Measurements from ENCODE around the gene PIEZO1. TPM values are rescaled to one million over a fixed set of nuclear protein-coding genes. Genes with fewer than 3 reads are reported as not detected.

The PIEZO1 gene
- polyA plus RNA-seq, 1 donor: 92.9 TPM

GRCh38 chr16:88767546-88768070 is 17.4 kb downstream of the PIEZO1 start:
- H3K27ac ChIP-seq (ENCODE audit: low read length): no peak overlapping the region
- no peaks in the 10 kb centered on the region for H3K27me3 ChIP-seq (ENCODE audit: control insufficient read depth, insufficient read depth, low read length)
- peaks cover 6% of the 10 kb centered on the region for H3K9me3 ChIP-seq (ENCODE audit: control insufficient read depth, low read depth, low read length)
- DNase-seq: no peak
- no CpG with 5 or more reads among the region's 12 CpGs for WGBS (ENCODE audit: insufficient coverage, low lambda C conversion rate)
- H3K36me3 ChIP-seq (ENCODE audit: control insufficient read depth, insufficient read depth, low read length): peaks cover 2% of the 10 kb centered on the region
- peaks cover 50% of the 10 kb centered on the region for H3K4me1 ChIP-seq (ENCODE audit: control insufficient read depth, insufficient read depth, low read length)
- H3K4me3 ChIP-seq (ENCODE audit: low read length): no peak overlapping the region

DNA sequence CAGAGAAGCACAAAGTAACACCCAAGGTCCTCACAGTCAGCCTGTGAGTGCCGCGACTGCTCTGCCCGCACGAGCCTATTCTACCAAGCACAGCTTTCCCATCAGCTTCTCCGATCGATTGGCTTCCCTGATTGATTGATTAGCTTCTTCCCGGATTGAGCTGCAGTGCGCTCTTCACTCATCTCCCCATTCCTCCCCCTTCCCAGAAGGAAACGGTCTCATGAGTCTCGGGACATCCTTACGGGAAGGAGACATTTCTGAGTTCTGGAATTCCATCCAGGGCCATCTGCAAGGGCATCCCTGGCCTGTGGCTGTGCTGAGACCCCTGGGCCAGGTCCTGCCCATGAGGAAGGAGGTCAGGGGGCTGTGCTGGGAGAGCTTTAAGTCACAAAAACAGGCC is 18.0 kb downstream of the PIEZO1 start:
- no peak for DNase-seq
- H3K9me3 ChIP-seq (ENCODE audit: control insufficient read depth, low read depth, low read length): peaks cover 6% of the 10 kb centered on the region
- H3K27me3 ChIP-seq (ENCODE audit: control insufficient read depth, insufficient read depth, low read length): no peaks in the 10 kb centered on the region
- H3K4me3 ChIP-seq (ENCODE audit: low read length): no peak overlapping the region
- peaks cover 46% of the 10 kb centered on the region for H3K4me1 ChIP-seq (ENCODE audit: control insufficient read depth, insufficient read depth, low read length)
- H3K27ac ChIP-seq (ENCODE audit: low read length): no peak overlapping the region
- peaks cover 2% of the 10 kb centered on the region for H3K36me3 ChIP-seq (ENCODE audit: control insufficient read depth, insufficient read depth, low read length)
- no CpG with 5 or more reads among the region's 11 CpGs for WGBS (ENCODE audit: insufficient coverage, low lambda C conversion rate)

DNA sequence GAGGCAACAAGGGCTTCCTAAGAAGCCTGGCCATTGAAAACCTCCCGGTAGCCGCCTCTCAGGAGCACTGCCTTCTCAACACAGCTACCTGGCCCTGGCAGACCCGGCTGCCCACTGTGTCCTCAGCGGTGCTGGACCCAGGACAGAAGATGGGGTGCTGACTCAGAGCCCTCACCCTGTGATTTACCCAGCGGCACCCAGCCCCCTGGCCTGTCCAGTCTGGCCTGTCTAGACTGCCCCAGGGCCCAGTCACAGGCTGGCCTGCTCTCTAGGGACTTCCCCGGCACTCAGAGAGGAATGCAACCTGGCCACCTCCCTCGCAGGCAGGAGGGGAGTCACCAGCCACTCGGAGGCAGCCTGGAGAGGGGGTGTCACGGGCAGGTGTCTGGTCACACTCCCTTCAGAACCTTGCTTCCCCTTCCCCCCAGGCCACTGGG is 20.1 kb downstream of the PIEZO1 start:
- H3K27ac ChIP-seq (ENCODE audit: low read length): no peak overlapping the region
- H3K9me3 ChIP-seq (ENCODE audit: control insufficient read depth, low read depth, low read length): peaks cover 3% of the 10 kb centered on the region
- no peak overlapping the region for H3K4me3 ChIP-seq (ENCODE audit: low read length)
- peaks cover 38% of the 10 kb centered on the region for H3K4me1 ChIP-seq (ENCODE audit: control insufficient read depth, insufficient read depth, low read length)
- H3K36me3 ChIP-seq (ENCODE audit: control insufficient read depth, insufficient read depth, low read length): peaks cover 2% of the 10 kb centered on the region
- no peak for DNase-seq
- WGBS (ENCODE audit: insufficient coverage, low lambda C conversion rate): no CpG with 5 or more reads among the region's 9 CpGs
- H3K27me3 ChIP-seq (ENCODE audit: control insufficient read depth, insufficient read depth, low read length): no peaks in the 10 kb centered on the region

DNA sequence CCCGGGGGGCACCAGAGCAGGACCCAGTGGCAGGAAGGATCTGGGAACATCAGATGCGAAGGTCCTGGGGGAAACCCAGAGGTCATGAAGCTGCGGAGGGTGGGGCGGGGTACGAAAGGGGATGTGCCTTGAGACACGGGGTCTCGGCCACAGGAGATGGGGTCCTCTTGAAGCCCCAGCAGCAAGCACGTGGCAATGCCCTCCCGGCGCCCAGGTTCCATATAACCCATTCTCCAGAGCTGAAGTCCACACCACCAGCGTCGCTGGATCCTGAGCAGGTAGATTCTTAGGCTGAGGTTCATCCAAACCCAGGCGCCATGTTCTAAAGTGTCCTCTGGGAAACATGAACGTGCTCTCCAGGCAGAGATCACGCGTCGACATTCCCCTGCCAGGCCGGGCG is 20.9 kb downstream of the PIEZO1 start:
- H3K4me1 ChIP-seq (ENCODE audit: control insufficient read depth, insufficient read depth, low read length): peaks cover 35% of the 10 kb centered on the region

DNA sequence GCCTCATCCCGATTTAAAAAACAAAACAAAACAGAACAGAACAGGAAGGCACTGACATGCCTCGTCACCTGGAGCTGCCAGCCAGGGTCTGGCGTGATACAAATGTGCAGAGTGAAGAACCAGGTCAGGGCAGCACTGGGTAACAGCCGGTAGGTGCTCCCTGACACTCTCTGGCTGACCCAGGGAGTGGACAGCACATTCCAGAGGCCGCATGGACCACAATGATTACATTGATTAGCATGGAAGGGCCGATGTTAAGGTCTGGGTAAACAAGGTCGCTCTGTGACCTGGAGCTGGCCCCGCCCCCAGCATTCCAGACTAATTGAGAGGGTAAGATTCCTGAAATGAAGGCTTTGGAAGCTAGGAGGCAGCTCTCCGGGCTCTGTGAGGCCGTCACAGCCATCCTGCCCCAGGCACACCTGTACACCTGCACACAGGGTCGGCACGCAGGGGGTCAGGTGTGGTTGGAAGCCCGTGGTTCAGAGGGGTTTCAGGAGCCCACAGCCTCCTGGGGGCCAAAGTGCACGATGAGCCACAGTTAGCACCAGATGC is 21.4 kb downstream of the PIEZO1 start:
- Histone ChIP-seq H3K36me3 (ENCODE audit: control insufficient read depth, insufficient read depth, low read length) (peaks cover 6% of the 10 kb centered on the region), H3K27me3 (ENCODE audit: control insufficient read depth, insufficient read depth, low read length) (no peaks in the 10 kb centered on the region), H3K27ac (ENCODE audit: low read length) (no peak overlapping the region), H3K9me3 (ENCODE audit: control insufficient read depth, low read depth, low read length) (peaks cover 8% of the 10 kb centered on the region), H3K4me1 (ENCODE audit: control insufficient read depth, insufficient read depth, low read length) (peaks cover 33% of the 10 kb centered on the region), H3K4me3 (ENCODE audit: low read length) (no peak overlapping the region)
- WGBS (ENCODE audit: insufficient coverage, low lambda C conversion rate): no CpG with 5 or more reads among the region's 14 CpGs
- DNase-seq: no peak

More for the DNA sequence above, 20.9 kb downstream of the PIEZO1 start:
- Histone ChIP-seq H3K36me3 (ENCODE audit: control insufficient read depth, insufficient read depth, low read length) (peaks cover 2% of the 10 kb centered on the region), H3K4me3 (ENCODE audit: low read length) (no peak overlapping the region), H3K27me3 (ENCODE audit: control insufficient read depth, insufficient read depth, low read length) (no peaks in the 10 kb centered on the region), H3K27ac (ENCODE audit: low read length) (no peak overlapping the region), H3K9me3 (ENCODE audit: control insufficient read depth, low read depth, low read length) (peaks cover 8% of the 10 kb centered on the region)
- no peak for DNase-seq
- no CpG with 5 or more reads among the region's 19 CpGs for WGBS (ENCODE audit: insufficient coverage, low lambda C conversion rate)

DNA sequence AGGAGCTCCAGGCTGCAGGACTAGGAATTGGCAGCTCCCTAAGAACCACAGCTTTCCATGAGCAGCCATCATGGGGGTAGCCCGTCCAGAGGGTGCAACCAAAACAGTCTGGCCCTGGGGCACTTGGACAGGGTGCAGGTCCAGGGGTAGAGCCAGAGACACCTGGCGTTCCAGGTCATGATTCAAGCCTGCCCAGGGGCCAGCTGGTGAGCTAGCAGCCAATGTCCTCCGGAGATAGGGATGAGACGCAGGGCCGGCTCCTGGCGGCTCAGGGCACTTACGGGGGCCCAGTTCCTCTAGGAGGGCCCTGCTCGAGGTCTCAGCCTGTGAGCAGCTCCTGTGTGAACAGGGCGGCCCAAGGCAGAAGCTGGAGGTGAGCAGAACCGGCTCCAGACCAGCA is 22.1 kb downstream of the PIEZO1 start:
- Histone ChIP-seq H3K4me1 (ENCODE audit: control insufficient read depth, insufficient read depth, low read length) (peaks cover 27% of the 10 kb centered on the region), H3K36me3 (ENCODE audit: control insufficient read depth, insufficient read depth, low read length) (peaks cover 6% of the 10 kb centered on the region), H3K9me3 (ENCODE audit: control insufficient read depth, low read depth, low read length) (peaks cover 7% of the 10 kb centered on the region), H3K4me3 (ENCODE audit: low read length) (no peak overlapping the region), H3K27me3 (ENCODE audit: control insufficient read depth, insufficient read depth, low read length) (no peaks in the 10 kb centered on the region), H3K27ac (ENCODE audit: low read length) (no peak overlapping the region)
- WGBS (ENCODE audit: insufficient coverage, low lambda C conversion rate): no CpG with 5 or more reads among the region's 10 CpGs
- DNase-seq: no peak

GRCh38 chr16:88762258-88762870 is 22.7 kb downstream of the PIEZO1 start:
- H3K36me3 ChIP-seq (ENCODE audit: control insufficient read depth, insufficient read depth, low read length): peaks cover 6% of the 10 kb centered on the region
- no peak for DNase-seq
- no peak overlapping the region for H3K27ac ChIP-seq (ENCODE audit: low read length)
- no peaks in the 10 kb centered on the region for H3K27me3 ChIP-seq (ENCODE audit: control insufficient read depth, insufficient read depth, low read length)
- WGBS (ENCODE audit: insufficient coverage, low lambda C conversion rate): no CpG with 5 or more reads among the region's 16 CpGs
- H3K4me1 ChIP-seq (ENCODE audit: control insufficient read depth, insufficient read depth, low read length): peaks cover 24% of the 10 kb centered on the region
- no peak overlapping the region for H3K4me3 ChIP-seq (ENCODE audit: low read length)
- H3K9me3 ChIP-seq (ENCODE audit: control insufficient read depth, low read depth, low read length): peaks cover 6% of the 10 kb centered on the region

- Histone ChIP-seq H3K27ac (ENCODE audit: low read length) (no peak overlapping the region), H3K9me3 (ENCODE audit: control insufficient read depth, low read depth, low read length) (peaks cover 6% of the 10 kb centered on the region), H3K27me3 (ENCODE audit: control insufficient read depth, insufficient read depth, low read length) (no peaks in the 10 kb centered on the region), H3K4me1 (ENCODE audit: control insufficient read depth, insufficient read depth, low read length) (peaks cover 24% of the 10 kb centered on the region), H3K4me3 (ENCODE audit: low read length) (no peak overlapping the region), H3K36me3 (ENCODE audit: control insufficient read depth, insufficient read depth, low read length) (peaks cover 6% of the 10 kb centered on the region)
- DNase-seq: no peak
- WGBS (ENCODE audit: insufficient coverage, low lambda C conversion rate): no CpG with 5 or more reads among the region's 10 CpGs
Measured at GRCh38 chr16:88761830-88762229, 23.2 kb downstream of the PIEZO1 start.

- no peak overlapping the region for H3K27ac ChIP-seq (ENCODE audit: low read length)
- no peak overlapping the region for H3K4me3 ChIP-seq (ENCODE audit: low read length)
- H3K4me1 ChIP-seq (ENCODE audit: control insufficient read depth, insufficient read depth, low read length): peaks cover 24% of the 10 kb centered on the region
- WGBS (ENCODE audit: insufficient coverage, low lambda C conversion rate): no CpG with 5 or more reads among the region's 11 CpGs
- no peaks in the 10 kb centered on the region for H3K27me3 ChIP-seq (ENCODE audit: control insufficient read depth, insufficient read depth, low read length)
- peaks cover 6% of the 10 kb centered on the region for H3K36me3 ChIP-seq (ENCODE audit: control insufficient read depth, insufficient read depth, low read length)
- no peak for DNase-seq
- H3K9me3 ChIP-seq (ENCODE audit: control insufficient read depth, low read depth, low read length): peaks cover 6% of the 10 kb centered on the region
Measured at GRCh38 chr16:88761143-88761534, 23.9 kb downstream of the PIEZO1 start.

DNA sequence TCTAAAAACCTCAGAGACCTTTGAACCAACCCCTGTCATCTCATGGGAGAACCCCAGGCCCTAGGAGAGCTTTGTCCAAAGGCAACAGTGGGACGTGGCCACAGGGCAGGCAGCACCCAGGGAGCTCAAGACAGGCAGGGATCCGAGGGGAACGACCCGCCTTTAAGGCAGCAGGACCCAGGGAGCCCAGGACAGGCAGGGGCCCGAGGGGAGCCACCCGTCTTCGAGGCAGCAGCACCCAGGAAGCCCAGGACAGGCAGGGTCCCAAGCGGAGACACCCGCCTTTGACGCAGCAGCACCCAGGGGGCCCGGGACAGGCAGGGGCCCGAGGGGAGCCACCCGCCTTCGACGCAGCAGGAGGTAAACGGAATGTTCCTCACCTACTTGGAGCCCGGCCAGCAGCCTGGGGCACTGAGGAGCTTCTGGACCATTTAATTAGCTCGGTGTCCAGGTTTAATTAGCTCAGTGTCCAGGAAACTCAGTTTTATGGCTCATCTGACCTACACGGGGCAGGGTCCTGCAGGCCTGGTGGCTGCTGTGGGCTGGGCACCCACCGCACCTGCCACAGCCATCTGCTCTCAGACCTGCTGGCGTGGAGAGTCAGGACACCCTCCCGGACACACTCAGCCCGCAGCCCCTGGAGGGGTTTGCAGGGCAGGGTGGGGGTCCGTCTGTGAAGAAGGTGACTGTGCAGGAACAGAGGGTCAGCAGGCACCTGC is 24.4 kb downstream of the PIEZO1 start:
- peak overlapping the region; percentile 33 for H3K27ac ChIP-seq (ENCODE audit: low read length)
- WGBS (ENCODE audit: insufficient coverage, low lambda C conversion rate): no CpG with 5 or more reads among the region's 24 CpGs
- peaks cover 24% of the 10 kb centered on the region for H3K4me1 ChIP-seq (ENCODE audit: control insufficient read depth, insufficient read depth, low read length)
- peaks cover 6% of the 10 kb centered on the region for H3K9me3 ChIP-seq (ENCODE audit: control insufficient read depth, low read depth, low read length)
- no peak overlapping the region for H3K4me3 ChIP-seq (ENCODE audit: low read length)
- no peaks in the 10 kb centered on the region for H3K27me3 ChIP-seq (ENCODE audit: control insufficient read depth, insufficient read depth, low read length)
- peaks cover 4% of the 10 kb centered on the region for H3K36me3 ChIP-seq (ENCODE audit: control insufficient read depth, insufficient read depth, low read length)
- DNase-seq: no peak
